ENCODE results near the gene GRIN1. TPM values are rescaled to one million over a fixed set of nuclear protein-coding genes. Genes with fewer than 3 reads are reported as not detected.

Gene GRIN1
- total RNA-seq, 1 donor from 2014 or later = 0.18 TPM

DNA sequence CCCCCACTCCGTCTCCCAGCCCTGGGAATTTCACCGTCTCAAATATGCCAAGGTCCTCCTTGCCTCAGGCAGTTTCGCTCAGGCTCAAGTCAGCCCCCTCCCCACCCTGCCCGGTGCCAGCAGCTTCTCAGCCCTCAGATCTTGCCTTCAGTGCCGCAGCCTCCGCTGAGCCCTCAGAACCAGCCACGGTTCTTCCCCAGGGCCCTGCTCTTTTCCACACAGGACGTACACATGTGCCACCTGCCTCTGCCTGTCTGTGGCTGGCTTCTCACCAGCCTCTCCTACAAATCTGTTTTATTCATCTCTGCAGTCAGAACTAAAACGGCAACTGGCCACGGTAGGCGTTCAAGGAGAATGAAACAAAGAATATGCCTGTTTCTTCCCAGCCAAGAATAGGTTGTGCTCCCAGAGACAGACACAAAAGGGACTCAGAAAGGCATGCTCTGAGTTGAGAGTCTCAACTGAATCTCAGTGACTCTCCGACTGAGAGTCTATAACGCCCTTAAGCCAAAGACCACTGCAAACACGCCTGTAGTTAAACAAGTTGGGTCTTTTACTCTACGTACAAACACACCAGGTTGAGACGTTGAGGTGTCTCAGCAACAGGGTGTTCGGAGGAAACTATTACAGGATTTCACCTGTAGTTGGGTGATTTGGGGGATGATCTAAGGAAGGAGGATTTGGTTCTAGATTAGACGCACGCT, 10.6 kb upstream of the GRIN1 start:
- H3K9me3 Mint-ChIP-seq (ENCODE audit: unreplicated experiment) = no peaks in the 10 kb centered on the region
- H4K20me1 ChIP-seq (ENCODE audit: insufficient read depth, low read length) = peaks cover 22% of the 10 kb centered on the region
- peak overlapping the region; percentile 76 for H3K4me3 ChIP-seq (ENCODE audit: insufficient read depth, low read depth, low read length)
- DNase-seq (ENCODE audit: low read depth) = no peak
- no peak for FAIRE-seq
- H3K27ac Mint-ChIP-seq (ENCODE audit: unreplicated experiment) = peak overlapping the region; percentile 87
- H3K27me3 Mint-ChIP-seq (ENCODE audit: low read depth, unreplicated experiment) = peaks cover 2% of the 10 kb centered on the region
- no peaks in the 10 kb centered on the region for H3K27me3 ChIP-seq (ENCODE audit: insufficient read depth, low read length)
- peak overlapping the region; percentile 82 for H3K9ac ChIP-seq (ENCODE audit: low read length)
- H3K36me3 Mint-ChIP-seq (ENCODE audit: low read depth, unreplicated experiment) = peaks cover 1% of the 10 kb centered on the region
- peak overlapping the region; percentile 90 for H3K4me2 ChIP-seq (ENCODE audit: low read length)
- H3K4me3 Mint-ChIP-seq (ENCODE audit: unreplicated experiment) = peak overlapping the region; percentile 96
- TF ChIP-seq, protein P1, sequence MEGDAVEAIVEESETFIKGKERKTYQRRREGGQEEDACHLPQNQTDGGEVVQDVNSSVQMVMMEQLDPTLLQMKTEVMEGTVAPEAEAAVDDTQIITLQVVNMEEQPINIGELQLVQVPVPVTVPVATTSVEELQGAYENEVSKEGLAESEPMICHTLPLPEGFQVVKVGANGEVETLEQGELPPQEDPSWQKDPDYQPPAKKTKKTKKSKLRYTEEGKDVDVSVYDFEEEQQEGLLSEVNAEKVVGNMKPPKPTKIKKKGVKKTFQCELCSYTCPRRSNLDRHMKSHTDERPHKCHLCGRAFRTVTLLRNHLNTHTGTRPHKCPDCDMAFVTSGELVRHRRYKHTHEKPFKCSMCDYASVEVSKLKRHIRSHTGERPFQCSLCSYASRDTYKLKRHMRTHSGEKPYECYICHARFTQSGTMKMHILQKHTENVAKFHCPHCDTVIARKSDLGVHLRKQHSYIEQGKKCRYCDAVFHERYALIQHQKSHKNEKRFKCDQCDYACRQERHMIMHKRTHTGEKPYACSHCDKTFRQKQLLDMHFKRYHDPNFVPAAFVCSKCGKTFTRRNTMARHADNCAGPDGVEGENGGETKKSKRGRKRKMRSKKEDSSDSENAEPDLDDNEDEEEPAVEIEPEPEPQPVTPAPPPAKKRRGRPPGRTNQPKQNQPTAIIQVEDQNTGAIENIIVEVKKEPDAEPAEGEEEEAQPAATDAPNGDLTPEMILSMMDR (IDR thresholded peaks at IDR 0.05; ENCODE audit: insufficient read depth, low read depth, low read length) = no peak
- no peak for TF ChIP-seq EZH2 (IDR thresholded peaks at IDR 0.05; ENCODE audit: insufficient read depth, low read length)
- H2AFZ ChIP-seq (ENCODE audit: low read depth, low read length) = no peak overlapping the region
- no peaks in the 10 kb centered on the region for H3K36me3 ChIP-seq (ENCODE audit: insufficient read depth, low read length)
- H3K4me1 ChIP-seq (ENCODE audit: insufficient read depth, low read length) = peaks cover 20% of the 10 kb centered on the region
- peaks cover 20% of the 10 kb centered on the region for H3K4me1 Mint-ChIP-seq (ENCODE audit: low read depth, unreplicated experiment)
- H3K27ac ChIP-seq (ENCODE audit: low read depth, low read length) = no peak overlapping the region
- H3K79me2 ChIP-seq (ENCODE audit: insufficient read depth, low read length) = peaks cover 39% of the 10 kb centered on the region
- H3K9me3 ChIP-seq (ENCODE audit: insufficient read depth, low read depth, low read length) = no peaks in the 10 kb centered on the region

DNA sequence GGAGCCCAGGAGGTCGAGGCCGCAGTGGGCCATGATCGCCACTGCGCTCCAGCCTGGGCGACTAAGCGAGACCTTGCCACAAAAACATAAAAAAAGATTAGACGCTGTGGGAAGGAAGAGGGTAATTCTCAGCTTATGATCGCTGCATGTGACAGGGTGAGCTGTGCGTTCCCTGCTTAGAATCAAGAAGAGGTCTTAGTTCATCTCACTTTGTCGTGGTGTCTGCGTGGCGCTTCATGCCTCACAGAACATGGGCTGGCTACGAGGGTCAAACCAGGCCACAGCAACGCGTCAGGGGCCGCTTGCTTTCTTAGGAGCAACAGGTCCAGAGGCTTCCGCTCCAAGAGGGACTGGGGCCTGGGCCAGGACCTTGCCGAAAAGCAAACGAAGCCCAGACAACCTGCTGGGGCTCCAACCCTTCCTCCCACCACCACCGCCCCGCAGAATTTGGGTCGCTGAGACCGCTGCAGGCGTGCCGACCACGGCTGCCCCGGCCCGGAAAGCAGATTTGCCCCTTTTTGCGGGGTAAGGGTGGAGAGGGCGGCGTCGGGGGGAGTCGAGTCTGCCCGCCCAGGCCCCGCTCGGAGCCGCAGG, 10.0 kb upstream of the GRIN1 start:
- TF ChIP-seq, protein P1 (IDR thresholded peaks at IDR 0.05; ENCODE audit: insufficient read depth, low read depth, low read length) = no peak
- TF ChIP-seq EZH2 (IDR thresholded peaks at IDR 0.05; ENCODE audit: insufficient read depth, low read length) = no peak

More for the DNA sequence above, 10.0 kb upstream of the GRIN1 start:
- Mint-ChIP-seq H3K36me3 (ENCODE audit: low read depth, unreplicated experiment) (peaks cover 1% of the 10 kb centered on the region), H3K27me3 (ENCODE audit: low read depth, unreplicated experiment) (peaks cover 2% of the 10 kb centered on the region), H3K9me3 (ENCODE audit: unreplicated experiment) (no peaks in the 10 kb centered on the region), H3K4me1 (ENCODE audit: low read depth, unreplicated experiment) (peaks cover 20% of the 10 kb centered on the region), H3K27ac (ENCODE audit: unreplicated experiment) (peak overlapping the region; percentile 87), H3K4me3 (ENCODE audit: unreplicated experiment) (peak overlapping the region; percentile 96)
- H4K20me1 ChIP-seq (ENCODE audit: insufficient read depth, low read length) = peaks cover 16% of the 10 kb centered on the region
- H3K9me3 ChIP-seq (ENCODE audit: insufficient read depth, low read depth, low read length) = no peaks in the 10 kb centered on the region
- H3K4me1 ChIP-seq (ENCODE audit: insufficient read depth, low read length) = peaks cover 20% of the 10 kb centered on the region
- H3K27me3 ChIP-seq (ENCODE audit: insufficient read depth, low read length) = no peaks in the 10 kb centered on the region
- H3K27ac ChIP-seq (ENCODE audit: low read depth, low read length) = peak overlapping the region; percentile 37
- H3K4me3 ChIP-seq (ENCODE audit: insufficient read depth, low read depth, low read length) = peak overlapping the region; percentile 76
- H3K4me2 ChIP-seq (ENCODE audit: low read length) = peak overlapping the region; percentile 90
- peaks cover 36% of the 10 kb centered on the region for H3K79me2 ChIP-seq (ENCODE audit: insufficient read depth, low read length)
- DNase-seq (ENCODE audit: low read depth) (no peak), FAIRE-seq (no peak)
- H2AFZ ChIP-seq (ENCODE audit: low read depth, low read length) = peak overlapping the region; percentile 93
- H3K9ac ChIP-seq (ENCODE audit: low read length) = peak overlapping the region; percentile 82
- no peaks in the 10 kb centered on the region for H3K36me3 ChIP-seq (ENCODE audit: insufficient read depth, low read length)

Data from astrocyte (in vitro differentiated cells and primary cell).